NCI-H2081 (cell line): ENCODE measurements around the gene KCNMA1.

ENCODE experiments used
- DNase-seq, 2 experiments: peaks; one replicate each; lab custom pipeline; 2025; lab: John Stamatoyannopoulos, UW

The KCNMA1 gene

DNA sequence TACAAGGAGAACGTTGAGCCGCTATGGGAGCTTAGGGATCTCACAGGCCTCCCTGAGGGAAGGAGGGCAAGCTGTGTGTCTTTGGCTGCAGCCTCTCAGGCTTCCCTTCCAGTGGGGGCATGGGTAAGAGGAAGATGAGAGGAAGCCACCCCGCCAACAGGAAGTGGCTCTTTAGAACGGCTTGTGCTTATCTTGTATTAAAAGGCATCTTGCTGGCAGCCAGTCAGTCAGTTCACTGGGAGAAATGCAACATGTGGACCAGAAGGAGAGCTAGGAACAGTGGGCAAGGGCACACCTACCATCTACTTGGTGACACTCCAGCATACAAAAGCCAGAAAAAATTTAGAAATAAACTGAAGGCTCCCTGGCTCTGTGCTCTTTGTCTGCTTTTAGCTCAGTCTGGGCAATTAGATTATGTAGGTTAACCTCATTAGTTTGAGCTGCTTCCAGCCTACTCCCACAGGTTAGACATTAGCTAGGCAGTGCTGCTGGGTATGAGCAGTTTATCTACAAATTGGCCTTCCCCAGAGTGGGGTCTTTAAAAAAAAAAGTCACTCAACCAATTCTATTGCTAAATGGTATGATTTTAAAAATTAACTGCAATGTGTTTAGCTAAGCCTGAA is 595.9 kb downstream of the KCNMA1 start:
- DNase-seq, result no peak

DNA sequence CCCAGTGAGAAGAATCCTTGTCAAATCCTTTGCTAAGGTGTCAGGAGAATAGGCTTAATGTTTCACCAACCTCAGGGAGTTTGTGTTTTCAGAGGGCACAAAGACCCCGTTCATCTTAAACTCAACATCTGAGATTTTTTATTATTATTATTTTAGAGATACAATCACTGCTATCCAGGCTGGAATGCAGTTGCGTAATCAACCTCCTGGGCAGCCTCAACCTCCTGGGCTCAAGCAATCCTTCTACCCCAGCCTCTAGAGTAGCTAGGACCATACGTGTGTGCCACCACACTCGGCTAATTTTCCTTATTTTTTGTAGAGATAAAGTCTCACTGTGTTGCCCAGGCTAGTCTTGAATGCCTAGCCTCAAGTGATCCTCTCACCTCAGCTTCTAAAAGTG is 599.2 kb downstream of the KCNMA1 start:
- no peak for DNase-seq

DNA sequence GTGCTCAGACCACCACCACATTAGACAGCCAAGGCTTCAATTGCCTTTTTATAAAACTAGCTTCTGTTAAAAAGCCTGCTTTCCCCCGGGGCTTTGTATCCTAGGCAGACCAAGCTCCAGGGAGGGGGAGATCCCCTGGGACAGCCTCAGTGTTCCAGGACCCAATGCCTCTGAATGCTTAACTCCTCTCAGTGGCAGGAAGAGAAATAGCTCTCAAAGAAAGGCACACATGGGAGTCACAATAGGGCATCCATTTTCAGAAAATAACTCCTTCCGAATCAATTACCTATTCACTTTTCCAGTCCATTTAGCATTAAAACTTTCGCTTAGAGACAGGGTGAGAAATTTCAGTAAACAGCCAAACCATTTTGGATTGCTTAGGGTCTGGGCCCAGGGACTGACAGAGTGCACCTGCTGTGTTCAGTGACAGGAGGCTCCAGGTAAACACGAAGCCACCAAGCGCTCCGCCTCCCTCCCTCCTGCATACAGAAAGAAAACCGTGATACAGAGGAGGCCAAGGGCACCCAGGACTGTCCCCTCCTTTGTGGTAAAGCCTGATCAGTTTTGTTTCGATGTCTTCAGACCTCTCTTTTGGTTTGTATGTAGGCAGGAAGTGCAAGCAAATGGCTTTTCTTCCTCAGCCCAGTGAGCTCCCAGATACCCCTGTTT is 599.7 kb downstream of the KCNMA1 start:
- peak; percentile 78 to 80 for DNase-seq

DNA sequence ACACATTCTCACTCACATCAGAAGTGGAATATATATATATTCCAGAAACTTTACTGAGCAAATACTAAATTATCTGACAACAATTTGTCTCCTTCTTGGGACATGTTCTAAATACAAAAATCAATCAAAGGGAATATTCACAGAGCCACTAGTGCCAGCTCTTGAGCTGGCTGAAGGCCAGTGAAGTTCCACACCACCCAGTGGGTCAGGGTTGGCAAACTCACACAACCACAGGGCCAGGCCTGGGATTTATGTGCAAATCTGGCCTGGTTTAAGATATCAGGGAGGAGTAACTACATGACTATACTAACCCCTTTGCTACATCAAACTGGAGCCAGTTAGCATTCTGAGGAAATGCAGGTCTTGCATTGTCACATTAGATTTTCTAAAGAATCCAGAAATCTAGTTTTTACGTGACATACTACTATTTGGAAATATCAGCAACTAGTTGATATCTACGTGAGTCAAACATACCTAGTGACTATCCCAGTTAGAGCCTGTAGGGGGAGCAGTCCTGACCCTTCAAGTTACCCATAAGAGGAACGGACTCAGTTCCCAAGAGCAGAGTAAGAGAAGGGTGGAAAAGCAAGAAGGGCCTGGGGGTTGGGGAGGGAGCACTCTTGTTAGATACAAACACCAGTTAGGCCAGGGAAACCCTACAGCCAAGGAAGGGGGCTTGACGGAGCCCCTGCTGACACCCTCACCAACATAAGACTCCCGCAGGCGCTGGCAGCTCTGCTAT is 600.4 kb downstream of the KCNMA1 start:
- peak; percentile 48 to 56 for DNase-seq

DNA sequence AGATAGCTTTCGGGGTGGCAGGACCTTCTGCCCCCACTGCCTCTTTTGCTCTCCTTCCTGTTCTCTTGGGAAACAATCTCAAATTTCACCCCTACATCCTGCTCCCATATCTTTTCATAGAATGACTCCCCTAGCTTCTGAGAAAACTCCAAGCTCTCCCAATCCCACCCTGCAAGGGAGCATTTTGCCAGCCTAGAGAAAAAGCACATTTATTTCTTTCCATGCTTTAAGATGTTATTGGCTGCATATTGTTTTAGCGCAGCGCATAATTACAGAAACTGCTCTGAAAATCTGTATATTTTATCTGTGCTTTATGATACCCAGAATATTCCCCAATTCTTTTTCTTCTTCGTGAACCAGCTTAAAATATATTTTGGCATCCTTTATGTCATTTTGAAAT is 601.3 kb downstream of the KCNMA1 start:
- no peak for DNase-seq

DNA sequence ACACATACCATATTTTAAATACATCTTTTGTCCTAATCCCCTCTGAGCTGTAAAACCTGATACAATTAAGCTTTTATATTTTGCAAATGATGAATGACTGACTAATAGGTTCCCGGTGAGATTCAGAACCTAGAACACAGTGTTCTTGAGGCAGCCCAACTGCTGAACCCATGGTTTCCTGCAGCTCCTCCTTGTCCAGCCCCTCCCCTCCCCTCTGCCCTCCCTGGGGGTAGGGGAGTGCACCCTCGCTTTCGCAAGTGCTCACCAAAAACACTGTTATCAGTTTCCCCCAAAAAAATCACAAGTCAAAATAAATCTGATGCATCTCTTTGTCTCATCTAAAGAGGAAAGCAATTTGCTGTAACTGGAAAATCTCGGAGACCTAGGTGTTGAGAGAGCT is 602.8 kb downstream of the KCNMA1 start:
- no peak for DNase-seq

DNA sequence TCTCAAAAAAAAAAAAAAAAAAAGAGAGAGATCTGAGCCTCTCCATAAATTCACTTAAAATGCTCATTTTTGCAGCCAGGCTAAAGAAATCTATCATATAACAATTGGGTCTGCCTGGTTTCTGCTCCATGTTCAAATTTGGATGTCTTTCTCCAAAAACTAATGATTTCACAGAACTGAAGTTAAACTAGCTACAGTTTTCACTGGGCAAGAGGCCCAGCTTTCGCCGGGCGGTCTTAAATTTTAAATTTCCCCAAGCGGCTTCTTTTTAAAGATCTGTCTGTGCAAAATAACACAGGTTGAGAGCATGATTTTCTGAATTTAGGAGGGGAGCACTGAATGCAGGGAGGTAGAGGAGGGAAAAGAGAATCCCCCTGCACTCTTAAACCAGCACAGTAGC is 603.4 kb downstream of the KCNMA1 start:
- no peak for DNase-seq

DNA sequence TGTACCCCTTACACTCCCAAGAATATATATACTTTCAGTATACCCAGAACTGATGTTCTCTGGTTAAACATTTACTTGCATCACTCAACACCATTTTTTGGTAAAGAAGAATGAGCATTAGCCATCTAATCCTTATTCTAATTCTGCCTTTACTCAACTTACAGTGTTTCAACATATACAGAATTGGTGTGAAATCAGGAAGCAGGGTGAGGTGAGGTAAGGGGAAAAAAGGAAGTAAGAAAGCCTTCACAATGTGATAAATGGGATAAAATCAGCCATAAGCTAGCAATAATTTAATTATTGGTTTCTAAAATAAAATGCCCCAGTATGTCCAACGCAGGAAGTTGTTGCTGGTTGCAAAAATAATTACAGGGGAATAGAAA is 605.4 kb downstream of the KCNMA1 start:
- DNase-seq, result no peak

DNA sequence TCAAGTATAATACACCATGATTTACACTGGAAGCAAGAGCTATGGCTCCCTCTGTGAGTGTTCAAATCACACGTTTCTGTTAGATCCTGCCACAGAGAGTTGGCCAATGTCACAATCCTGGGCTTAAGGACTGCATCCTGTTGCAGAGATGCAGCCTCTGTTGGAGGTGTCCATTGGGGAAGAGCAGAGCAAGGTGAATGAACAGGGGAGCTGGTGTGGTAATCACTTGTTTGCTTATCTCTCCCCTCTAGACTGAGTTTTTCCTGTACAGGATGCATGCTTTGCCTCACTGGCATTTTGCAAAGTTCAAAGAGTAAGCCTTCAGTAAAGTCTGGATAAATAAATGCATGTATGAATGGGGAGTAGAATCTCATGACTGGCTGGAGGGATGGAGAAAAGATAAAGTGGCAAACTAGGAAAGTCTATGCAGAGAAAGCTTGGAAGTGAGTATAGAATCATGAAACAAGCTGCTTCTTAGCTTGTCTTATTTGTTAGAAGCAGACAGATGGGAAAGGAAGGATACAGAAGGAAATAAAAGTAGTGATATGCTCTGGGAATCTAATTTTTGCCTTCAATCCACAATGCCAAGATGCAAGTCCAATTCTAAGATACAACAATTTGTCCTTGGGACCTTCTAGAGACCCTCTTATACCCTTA is 605.9 kb downstream of the KCNMA1 start:
- DNase-seq, result no peak

DNA sequence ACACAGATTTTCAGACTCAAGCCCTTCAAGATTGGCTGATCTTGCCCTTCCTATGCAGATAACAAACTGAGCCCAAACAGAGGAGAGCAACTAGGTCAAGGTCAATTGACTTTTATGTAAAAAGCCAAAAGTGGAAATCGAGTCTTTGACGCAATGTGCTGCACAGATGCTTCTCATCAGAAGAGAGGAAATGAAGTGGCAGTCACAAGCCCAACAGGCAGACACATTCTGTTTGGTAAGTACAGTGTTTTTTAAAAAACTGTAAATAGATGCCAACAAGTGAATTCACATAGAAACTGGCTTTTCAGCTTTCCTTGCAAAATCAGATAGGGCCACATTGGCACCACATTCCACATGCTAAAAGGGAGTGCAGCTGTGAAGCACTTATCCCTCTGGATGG is 606.6 kb downstream of the KCNMA1 start:
- DNase-seq, result no peak

DNA sequence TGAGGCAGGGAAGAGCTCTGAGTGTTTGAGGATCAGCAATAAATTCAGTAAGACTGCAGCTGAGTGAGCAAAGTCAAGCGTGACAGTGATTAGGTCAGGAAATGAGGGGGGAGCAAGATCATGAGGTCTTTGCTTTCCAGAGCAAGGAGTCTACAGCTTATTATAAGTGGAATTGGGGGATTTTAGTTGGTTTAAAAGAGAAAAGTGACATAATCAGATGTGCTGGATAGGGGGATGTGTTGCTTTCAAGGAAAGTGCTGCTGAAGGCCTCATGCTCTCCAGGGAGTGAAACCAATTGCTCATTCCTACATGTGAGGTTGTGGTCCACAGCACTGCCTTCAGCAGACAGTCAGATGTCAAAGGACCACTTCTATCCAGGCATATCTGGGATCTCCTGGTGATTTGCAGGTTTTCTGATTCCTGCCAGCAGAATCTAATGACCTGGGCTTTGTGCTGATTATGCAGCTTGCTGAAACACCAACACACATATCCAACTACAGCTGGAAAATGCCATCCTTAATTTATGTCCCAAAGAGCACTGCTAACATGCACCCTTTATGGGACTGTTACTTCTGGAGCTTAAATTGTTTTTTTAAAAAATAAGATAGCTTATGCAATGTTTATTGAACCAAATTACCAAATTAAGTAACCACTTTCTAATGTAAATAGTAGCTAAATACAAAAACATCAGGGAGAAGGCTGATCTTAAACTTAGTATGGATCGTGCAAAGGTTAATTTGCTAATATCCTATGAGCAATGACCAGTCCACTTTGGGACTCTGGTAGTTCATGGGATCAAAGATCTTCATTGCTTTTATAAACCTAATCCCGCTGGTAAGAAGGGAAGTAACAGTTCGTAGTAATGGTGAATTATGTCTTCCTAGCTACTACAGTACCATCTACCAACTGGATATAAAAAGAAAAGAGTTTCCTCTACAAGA is 607.6 kb downstream of the KCNMA1 start:
- no peak for DNase-seq

DNA sequence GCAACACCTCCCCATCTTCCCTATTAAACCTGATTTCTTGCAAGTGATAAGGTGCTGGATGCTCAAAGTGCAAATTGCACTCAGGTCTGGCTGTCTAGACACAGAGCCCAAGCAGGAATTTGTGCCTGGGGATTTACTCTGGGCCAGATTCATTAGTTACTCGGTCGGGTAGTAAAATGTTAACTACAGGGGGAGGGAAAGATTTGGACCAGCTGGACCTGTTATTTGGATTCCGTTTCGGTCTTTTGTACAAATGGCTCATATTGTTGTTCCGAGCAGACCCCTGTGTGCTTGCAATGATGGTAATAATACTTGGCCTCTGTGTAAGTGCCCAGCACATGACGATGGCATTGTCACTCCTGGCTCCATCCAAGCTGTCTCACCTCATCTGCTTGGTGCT is 609.6 kb downstream of the KCNMA1 start:
- DNase-seq, result no peak

DNA sequence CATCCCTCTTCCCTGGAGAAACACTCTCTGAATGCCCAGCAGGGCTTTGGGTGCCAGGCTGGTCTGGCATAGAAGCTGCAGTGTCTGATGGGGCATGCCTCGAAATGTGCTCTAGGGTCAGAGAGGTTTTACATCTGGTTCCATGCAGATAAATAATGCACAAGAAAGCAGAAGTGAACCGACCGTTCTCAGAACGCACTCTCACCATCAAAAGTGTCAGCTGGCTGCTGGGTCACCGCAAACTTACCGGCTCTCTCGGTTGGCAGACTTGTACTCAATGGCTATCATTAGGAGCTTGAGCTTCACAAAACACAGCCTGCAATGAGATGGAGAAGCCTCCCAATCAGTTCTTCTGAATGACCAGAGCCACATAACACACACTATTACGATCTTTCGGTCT is 610.0 kb downstream of the KCNMA1 start:
- DNase-seq, result no peak

DNA sequence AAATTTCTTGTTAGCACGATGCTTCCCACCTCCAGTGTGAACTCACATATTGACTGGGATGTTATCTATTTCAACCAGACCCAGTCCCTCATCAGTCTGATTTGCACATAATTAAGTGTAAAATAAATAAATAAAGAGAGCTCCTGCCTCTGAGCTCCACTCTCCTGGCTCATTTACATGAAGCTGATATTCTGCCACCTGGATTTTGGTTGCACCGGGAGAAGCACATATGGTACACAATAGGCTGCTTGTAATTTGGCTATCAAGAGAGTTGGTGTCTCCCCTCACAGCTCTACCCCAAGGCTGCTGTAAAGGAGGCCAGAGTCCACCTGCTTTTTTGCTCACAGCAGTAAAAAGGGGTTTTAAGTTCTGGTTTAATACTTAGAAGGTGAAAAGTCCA is 610.5 kb downstream of the KCNMA1 start:
- peak in 1 of 2 experiments; percentile 16 for DNase-seq

DNA sequence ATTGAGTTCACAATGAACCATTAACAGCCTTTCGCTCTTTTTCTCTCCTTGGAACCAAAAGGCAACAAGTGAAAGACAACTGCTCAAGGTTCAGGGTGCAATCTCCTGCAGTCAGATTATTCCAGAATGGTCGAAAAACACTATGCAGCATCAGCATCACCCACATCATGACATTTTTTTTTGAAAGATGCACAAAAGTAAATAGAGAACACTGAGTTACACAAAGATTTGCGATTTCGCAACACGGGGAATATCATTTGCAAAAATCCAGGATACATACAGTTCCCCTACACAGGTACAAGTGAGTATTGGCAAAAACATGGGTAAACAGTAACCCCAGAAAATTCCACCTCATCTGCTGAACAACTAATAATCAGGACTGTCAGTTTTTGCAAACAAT is 611.5 kb downstream of the KCNMA1 start:
- no peak for DNase-seq

DNA sequence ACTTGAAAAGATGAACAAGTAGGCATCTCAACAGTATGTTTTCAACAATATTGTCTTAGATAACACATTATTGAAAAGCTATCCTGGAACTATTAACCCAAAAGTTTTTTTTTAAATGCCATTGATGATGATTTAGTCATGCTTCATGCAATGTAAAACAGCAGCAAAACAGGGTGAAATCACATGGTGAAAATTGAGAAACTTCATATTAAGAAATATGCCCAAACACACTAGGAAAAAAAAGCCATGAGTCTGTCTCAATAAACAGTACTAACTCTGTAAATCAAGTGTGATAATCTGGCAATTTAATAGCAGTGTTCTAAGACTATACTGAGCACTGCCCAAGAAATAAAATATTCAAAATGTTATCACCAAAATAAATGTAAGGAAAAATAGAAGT is 613.1 kb downstream of the KCNMA1 start:
- DNase-seq, result no peak

DNA sequence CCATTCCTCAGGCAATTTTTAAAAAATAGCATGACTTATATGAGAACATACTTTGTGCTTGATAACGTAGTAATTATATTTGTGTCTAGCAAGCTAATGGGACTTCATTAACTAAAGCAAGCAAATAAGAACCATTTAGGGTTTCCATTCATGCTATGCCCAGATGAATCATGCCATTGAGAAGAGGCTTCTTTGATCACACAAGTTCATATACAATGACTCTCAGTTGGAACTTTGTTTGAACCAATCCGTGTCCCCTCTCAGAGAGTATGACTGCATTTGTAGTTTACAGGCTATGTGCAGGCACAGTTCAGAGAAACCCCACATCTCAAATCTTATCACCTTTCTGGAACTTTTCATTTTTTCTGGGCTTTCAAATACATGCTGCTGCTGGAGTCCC is 614.2 kb downstream of the KCNMA1 start:
- DNase-seq, result no peak

DNA sequence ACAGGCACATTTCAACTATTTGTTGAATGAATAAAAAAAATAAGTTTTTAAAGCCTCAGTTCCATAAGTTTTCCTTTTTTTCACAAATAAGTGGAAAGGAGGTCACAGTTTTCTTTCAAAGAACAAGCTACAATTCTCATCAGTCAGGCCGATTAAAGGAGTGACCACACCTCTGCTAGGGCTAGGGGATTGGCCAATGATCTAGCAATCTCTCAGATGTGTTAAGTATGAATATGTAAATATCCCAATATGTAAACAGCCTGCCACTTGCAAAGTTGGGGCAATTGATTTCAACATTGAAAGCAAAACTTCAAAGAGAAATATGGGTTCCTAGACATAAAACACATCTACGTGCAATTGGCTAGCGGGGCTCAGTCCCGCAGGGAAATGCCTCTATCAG is 614.9 kb downstream of the KCNMA1 start:
- DNase-seq, result no peak

DNA sequence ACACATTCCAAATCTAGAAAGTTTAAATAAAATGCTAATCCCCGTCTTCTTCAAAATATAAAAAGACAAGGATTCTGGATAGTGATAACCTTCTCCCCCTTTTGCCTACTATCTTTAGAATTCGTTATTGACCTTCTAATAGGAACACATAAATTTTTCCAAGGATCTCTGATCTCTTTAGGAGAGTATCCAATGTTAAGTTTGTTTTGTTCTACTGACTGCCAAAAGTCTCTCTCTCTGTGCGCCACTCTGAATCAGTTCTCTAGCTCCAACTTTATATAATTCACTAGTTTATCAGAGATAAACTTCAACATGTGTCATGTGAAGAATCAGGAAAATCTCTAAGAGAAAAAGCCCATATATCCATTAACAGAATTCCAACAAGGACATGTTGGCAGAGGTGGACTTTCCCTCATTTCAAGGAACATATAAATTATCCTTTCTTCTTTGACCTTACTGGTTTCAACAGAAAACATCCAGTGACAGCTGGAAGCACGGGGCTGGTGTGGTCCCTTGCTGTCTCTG is 615.6 kb downstream of the KCNMA1 start:
- DNase-seq, result no peak

DNA sequence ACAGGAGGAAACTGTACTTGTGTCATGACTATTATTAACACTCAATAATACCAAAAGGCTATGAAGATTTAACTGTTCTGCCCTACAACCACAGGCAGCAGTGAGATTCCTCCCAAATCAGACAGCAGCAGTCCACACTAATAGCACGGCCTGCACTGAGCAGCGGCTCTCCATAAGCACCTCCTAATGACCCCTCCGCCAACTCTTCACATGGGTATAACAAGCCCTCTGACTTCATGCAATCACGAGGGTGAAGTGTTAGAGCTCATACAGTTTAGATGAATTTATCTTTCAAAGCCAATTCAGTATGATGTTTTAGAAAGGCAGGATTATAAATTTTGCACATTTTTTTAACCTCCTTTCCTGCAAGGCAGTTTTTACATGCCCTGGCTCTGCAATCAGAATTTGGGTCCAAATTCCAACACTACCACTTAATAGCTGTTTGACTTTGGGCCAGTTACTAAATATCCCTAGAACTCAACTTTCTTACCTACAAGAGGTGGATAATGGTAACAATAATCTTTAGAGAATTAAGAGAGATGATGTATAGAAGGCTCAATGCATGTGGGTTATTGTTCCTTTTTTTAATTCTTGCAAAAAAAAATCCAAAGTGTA is 617.1 kb downstream of the KCNMA1 start:
- DNase-seq, result no peak

DNA sequence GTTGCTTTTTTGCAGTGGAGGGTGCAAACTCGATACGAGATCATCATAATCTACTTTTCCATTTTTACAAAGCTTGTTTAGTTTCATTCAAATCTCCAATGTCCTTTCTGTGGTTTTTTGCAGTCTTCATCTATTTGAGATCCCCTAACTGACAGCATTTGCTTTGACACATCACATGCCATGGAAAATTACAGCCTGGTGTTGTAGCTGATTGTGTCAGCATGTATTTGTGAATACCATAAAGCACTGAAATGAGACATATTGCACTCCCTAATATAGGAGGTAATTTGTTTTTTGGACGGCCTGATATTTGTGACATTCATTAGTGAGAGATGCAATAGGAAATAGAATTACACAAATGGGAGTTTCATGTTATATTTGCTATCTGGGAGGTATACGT is 620.8 kb downstream of the KCNMA1 start:
- DNase-seq, result no peak
